Measurements from ENCODE around the gene ATP8A2.

DNA sequence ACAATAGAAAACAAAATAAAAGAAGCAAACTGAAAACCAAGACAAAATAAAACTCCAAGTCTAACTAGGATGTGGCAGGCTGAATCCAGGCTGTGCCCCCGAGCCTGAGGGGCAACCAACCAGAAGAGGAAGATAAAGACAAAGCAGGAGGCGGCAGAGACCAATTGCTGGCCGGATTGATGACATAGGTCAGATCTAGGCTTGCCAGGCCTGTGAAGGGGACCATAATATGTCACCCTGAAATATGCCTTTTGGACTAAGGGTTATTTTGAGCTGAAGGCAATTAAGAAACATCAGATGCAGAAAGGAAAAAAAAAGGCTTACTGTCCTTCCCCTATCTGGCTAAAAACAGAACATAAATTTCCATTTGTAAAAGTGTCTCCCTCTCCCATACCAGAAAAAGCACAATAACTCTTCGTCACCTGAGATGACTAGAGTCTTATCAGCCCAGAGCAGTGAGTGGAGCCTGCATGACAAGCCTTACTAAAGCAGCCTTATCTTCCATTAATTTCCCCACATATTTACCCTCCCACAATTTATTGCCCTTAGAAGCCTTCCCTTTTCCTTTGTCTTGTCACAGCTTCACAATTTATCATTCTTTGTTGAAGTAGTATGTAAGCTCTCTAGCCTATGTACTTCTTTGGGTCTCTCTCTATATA lies 22.8 kb downstream of the ATP8A2 start:
- TF ChIP-seq CTCF (IDR thresholded peaks at IDR 0.05) (no peak), POLR2A (IDR thresholded peaks at IDR 0.05) (no peak)

Measured in right lobe of liver (tissue), 4 donors.